ENCODE data around the gene NACC2. TPM values are rescaled to one million over a fixed set of nuclear protein-coding genes. Genes with fewer than 3 reads are reported as not detected.

NACC2 gene
- total RNA-seq, 6 experiments from 2014 or later: 38.2 to 46.7 (median 40.2) TPM

- no peak for TF ChIP-seq CTCF (IDR thresholded peaks at IDR 0.05)
- DNase-seq: no peak
- Mint-ChIP-seq H3K4me3 (no peak overlapping the region), H3K9me3 (no peaks in the 10 kb centered on the region), H3K36me3 (ENCODE audit: low read depth) (peaks cover 4% of the 10 kb centered on the region; the same call in 1 of the 2 replicates), H3K4me1 (ENCODE audit: low read depth) (peaks cover 14% of the 10 kb centered on the region), H3K27ac (no peak overlapping the region), H3K27me3 (ENCODE audit: insufficient read depth) (peaks cover 2% of the 10 kb centered on the region; the same call in 1 of the 2 replicates)
Observed at GRCh38 chr9:135956802-135957174, 138.3 kb downstream of the NACC2 start.

Other genes starting within 250 kb of the NACC2 start
- gene CAMSAP1, start 187.7 kb downstream of the NACC2 start, total RNA-seq (2021; fragmentation: NEBNext Ultra II Directional; extraction: Animal tissue kit (Norgen Biotek cat#: 25700)): 10 to 100 TPM; 14.9 to 22.8 (median 18.1) TPM
- 10 to 100 TPM; 27.9 to 33.6 (median 31.2) TPM for gene UBAC1, start 133.9 kb downstream of the NACC2 start, total RNA-seq (2021; fragmentation: NEBNext Ultra II Directional; extraction: Animal tissue kit (Norgen Biotek cat#: 25700))
- gene TMEM250, start 23.6 kb upstream of the NACC2 start, total RNA-seq (2021; fragmentation: NEBNext Ultra II Directional; extraction: Animal tissue kit (Norgen Biotek cat#: 25700)): 10 to 100 TPM; 31.6 to 45.4 (median 35.7) TPM
- gene LHX3, start 109.8 kb upstream of the NACC2 start, total RNA-seq (2021; fragmentation: NEBNext Ultra II Directional; extraction: Animal tissue kit (Norgen Biotek cat#: 25700)): not detected
- gene QSOX2, start 150.5 kb upstream of the NACC2 start, total RNA-seq (2021; fragmentation: NEBNext Ultra II Directional; extraction: Animal tissue kit (Norgen Biotek cat#: 25700)): 10 to 100 TPM; 20.1 to 24.9 (median 21.9) TPM
- gene CCDC187, start 208.8 kb upstream of the NACC2 start, total RNA-seq (2021; fragmentation: NEBNext Ultra II Directional; extraction: Animal tissue kit (Norgen Biotek cat#: 25700)): not detected
- 10 to 100 TPM; 50.9 to 60.2 (median 55.0) TPM for gene GPSM1, start 232.2 kb upstream of the NACC2 start, total RNA-seq (2021; fragmentation: NEBNext Ultra II Directional; extraction: Animal tissue kit (Norgen Biotek cat#: 25700))

Data from HFFc6 (cell line).